GM12878 (cell line): ENCODE results near the gene FRMPD2. TPM values are rescaled to one million over a fixed set of nuclear protein-coding genes. Genes with fewer than 3 reads are reported as not detected.

ENCODE experiments used
- ATAC-seq: fragments of 200-7000 bp; cut with Tn5 transposase; 3 replicates; pipeline ENCODE4 v1.9.1; 2020; ENCODE audit warnings: mild to moderate bottlenecking, moderate library complexity
- BruUV-seq: library from RNA; stranded (reverse); fragments of 400-500 nt; replicated peaks from 2 replicates; lab custom pipeline; 2021; lab: Mats Ljungman, UMichigan
- CTCF ChIA-PET: fragments of 300-600 bp; sonication (Branson Sonifier 250); formaldehyde crosslinking; extraction: SDS; loops from one replicate; lab custom pipeline; 2021; ENCODE audit warnings: inconsistent platforms; lab: Yijun Ruan, JAX
- POLR2A ChIA-PET: fragments of 350-600 bp; formaldehyde crosslinking; extraction: SDS; loops from one replicate; lab custom pipeline; 2021; ENCODE audit warnings: inconsistent platforms; lab: Charles Lee
- RAD21 ChIA-PET: fragments of 300-600 bp; sonication (Branson Sonifier 250); formaldehyde crosslinking; loops from one replicate; lab custom pipeline; 2023; ENCODE audit warnings: antibody characterized with exemption; ENCODE audit not compliant: unreplicated experiment; lab: Charles Lee
- SMC1A ChIA-PET: fragments of 300-600 bp; sonication (Branson Sonifier 250); formaldehyde crosslinking; loops from one replicate; lab custom pipeline; 2023; ENCODE audit not compliant: unreplicated experiment, uncharacterized antibody; lab: Charles Lee
- DNase-seq: peaks from one replicate; pipeline ENCODE4 v3.0.0-alpha.2; 2011; ENCODE audit warnings: low read depth, low spot score
- FAIRE-seq: peaks from 3 replicates; lab custom pipeline; 2011; peaks lifted over from hg19 to GRCh38; lab: Jason Lieb, UNC
- H2AFZ ChIP-seq: 2 replicates; pipeline ENCODE4 v1.6.0; 2011; ENCODE audit warnings: low read depth, low read length, control low read depth; ENCODE audit not compliant: control insufficient read depth
- H3K27ac ChIP-seq: 2 replicates; pipeline ENCODE4 v1.5.1; 2011; ENCODE audit warnings: control low read depth; ENCODE audit not compliant: control insufficient read depth, insufficient read depth
- H3K27me3 ChIP-seq, 2 experiments: replicated peaks in 1 of 2; 2 replicates each; pipeline versions ENCODE4 v1.6.0 to v1.6.1; 2011; ENCODE audit warnings: low read length in 1 of 2; ENCODE audit not compliant: control insufficient read depth in 2 of 2, insufficient read depth in 2 of 2
- H3K36me3 ChIP-seq, 2 experiments: 2 replicates each; pipeline ENCODE4 v1.5.1; 2011; ENCODE audit warnings: low read length in 1 of 2; ENCODE audit not compliant: control insufficient read depth in 2 of 2, insufficient read depth in 2 of 2
- H3K4me1 ChIP-seq: 2 replicates; pipeline ENCODE4 v1.6.1; 2011; ENCODE audit warnings: mild to moderate bottlenecking, low read length, moderate library complexity, mixed read lengths; ENCODE audit not compliant: control insufficient read depth, insufficient read depth
- H3K4me2 ChIP-seq: 2 replicates; pipeline ENCODE4 v1.6.0; 2011; ENCODE audit warnings: control low read depth; ENCODE audit not compliant: control insufficient read depth, insufficient read depth
- H3K4me3 ChIP-seq: fragments of 200-600 bp; sonication (generic); 2 replicates; pipeline ENCODE4 v1.5.1; 2016
- H3K79me2 ChIP-seq: 2 replicates; pipeline ENCODE4 v1.6.0; 2011; ENCODE audit warnings: low read length; ENCODE audit not compliant: control insufficient read depth, insufficient read depth
- H3K9ac ChIP-seq: 2 replicates; pipeline ENCODE4 v1.8.0; 2011; ENCODE audit warnings: low read length, control low read depth, mixed read lengths; ENCODE audit not compliant: control insufficient read depth, insufficient read depth
- H3K9me3 ChIP-seq: replicated peaks from 3 replicates; pipeline ENCODE4 v1.5.1; 2011; ENCODE audit warnings: mild to moderate bottlenecking, low read length; ENCODE audit not compliant: control insufficient read depth, insufficient read depth
- H4K20me1 ChIP-seq: 2 replicates; pipeline ENCODE4 v1.6.0; 2011; ENCODE audit not compliant: control insufficient read depth, insufficient read depth
- BHLHE40 ChIP-seq, 2 experiments: fragments of 450-650 bp in 1 of 2; IDR thresholded peaks; 2 replicates each; pipeline ENCODE4 v1.6.1; 2011 to 2017; ENCODE audit warnings: low read depth in 2 of 2, borderline replicate concordance in 1 of 2, improper control_type of control experiment in 1 of 2, low read length in 1 of 2, mild to moderate bottlenecking in 1 of 2
- EGR1 ChIP-seq, 2 experiments: IDR thresholded peaks; 1 replicate in 1 of 2; 2 replicates in 1 of 2; pipeline ENCODE4 v1.6.1; 2011 to 2012; ENCODE audit warnings: low read depth in 2 of 2, low read length in 2 of 2, borderline replicate concordance in 1 of 2, mild to moderate bottlenecking in 1 of 2, moderate library complexity in 1 of 2
- MXI1 ChIP-seq: fragments of 150-350 bp; IDR thresholded peaks from 2 replicates; pipeline ENCODE4 v1.6.1; 2011; ENCODE audit warnings: low read depth, mild to moderate bottlenecking, inconsistent platforms, low read length, improper control_type of control experiment
- NR2C2 ChIP-seq: IDR thresholded peaks from 2 replicates; pipeline ENCODE4 v1.6.1; 2011; ENCODE audit warnings: borderline replicate concordance, low read depth; ENCODE audit not compliant: control insufficient read depth, insufficient read length
- SMAD5 ChIP-seq: IDR thresholded peaks from 2 replicates; pipeline ENCODE4 v1.6.1; 2016; ENCODE audit warnings: antibody characterized with exemption, low read depth
- SMARCA5 ChIP-seq: fragments of 450-650 bp; IDR thresholded peaks from 2 replicates; pipeline ENCODE4 v1.6.1; 2017; ENCODE audit warnings: mild to moderate bottlenecking
- SPI1 ChIP-seq: IDR thresholded peaks from 2 replicates; pipeline ENCODE4 v1.6.1; 2011; ENCODE audit warnings: low read depth, mild to moderate bottlenecking, low read length, moderate library complexity, borderline replicate concordance; ENCODE audit not compliant: insufficient read depth
- SRF ChIP-seq, 2 experiments: IDR thresholded peaks; 2 replicates each; pipeline ENCODE4 v1.6.1; 2011; ENCODE audit warnings: low read depth in 2 of 2, low read length in 2 of 2, mild to moderate bottlenecking in 1 of 2, moderate library complexity in 1 of 2
- STAT3 ChIP-seq: IDR thresholded peaks from 2 replicates; pipeline ENCODE4 v1.6.1; 2011; ENCODE audit warnings: low read depth, low read length, improper control_type of control experiment
- USF1 ChIP-seq: IDR thresholded peaks from 2 replicates; pipeline ENCODE4 v1.6.1; 2011; ENCODE audit warnings: borderline replicate concordance, low read depth, mild to moderate bottlenecking, moderate library complexity, mixed read lengths, low read length; ENCODE audit not compliant: insufficient read depth; ENCODE audit errors: extremely low read length
- in situ Hi-C: fragments of 300-500 bp; cut with MboI; formaldehyde crosslinking; loops from 9 replicates; pipeline ENCODE4 v1.14.3; 2018; ENCODE audit warnings: mixed read lengths
- intact Hi-C: fragments of 100-400 bp; cut with micrococcal nuclease; formaldehyde crosslinking; loops from one replicate; pipeline ENCODE4 v1.14.2; 2022; ENCODE audit not compliant: unreplicated experiment
- polyA plus RNA-seq, 11 experiments: library from polyadenylated mRNA; depleted of rRNA in 4 of 11; unstranded in 6 of 11; stranded (reverse) in 5 of 11; fragments of >200 nt; fragmentation: Nextera tagmentation in 4 of 11; fragmentation: Illumina TruSeq in 1 of 11; extraction: Ambion mirVana in 4 of 11; extraction: Trizol in 1 of 11; gene quantifications; 1 replicate in 1 of 11; 2 replicates in 10 of 11; pipeline versions ENCODE4 v1.2.1 to v1.2.3, GENCODE V29; 2011 to 2016; ENCODE audit warnings: inconsistent platforms in 2 of 11, missing spikeins in 2 of 11, low read depth in 1 of 11
- total RNA-seq, 4 experiments: library from RNA; depleted of rRNA in 3 of 4; stranded (reverse); fragments of >200 nt in 3 of 4; fragmentation: Illumina TruSeq in 1 of 4; extraction: Trizol in 1 of 4; gene quantifications; 2 replicates each; pipeline versions ENCODE4 v1.2.1 to v1.2.3, GENCODE V29; 2013 to 2021
- TF ChIP-seq, protein P1 (sequence below): IDR thresholded peaks from 2 replicates; pipeline ENCODE4 v1.6.1; 2011; ENCODE audit warnings: borderline replicate concordance, low read depth, mild to moderate bottlenecking, moderate library complexity, low read length; ENCODE audit not compliant: insufficient read depth, poor library complexity, severe bottlenecking
- TF ChIP-seq, protein P2 (sequence below): fragments of 450-650 bp; IDR thresholded peaks from 2 replicates; pipeline ENCODE4 v1.6.1; 2018; ENCODE audit warnings: mild to moderate bottlenecking, low read depth, moderate library complexity; ENCODE audit not compliant: partially characterized antibody

FRMPD2 gene
- total and polyA plus RNA-seq, 10 of the 15 experiments (the other 5 are each of a cell fraction or from before 2014, with no cell fraction given) = 0.38 to 5.7 (median 1.4) TPM

- TF ChIP-seq USF1 = peak; percentile 61
- TF ChIP-seq, protein P1, sequence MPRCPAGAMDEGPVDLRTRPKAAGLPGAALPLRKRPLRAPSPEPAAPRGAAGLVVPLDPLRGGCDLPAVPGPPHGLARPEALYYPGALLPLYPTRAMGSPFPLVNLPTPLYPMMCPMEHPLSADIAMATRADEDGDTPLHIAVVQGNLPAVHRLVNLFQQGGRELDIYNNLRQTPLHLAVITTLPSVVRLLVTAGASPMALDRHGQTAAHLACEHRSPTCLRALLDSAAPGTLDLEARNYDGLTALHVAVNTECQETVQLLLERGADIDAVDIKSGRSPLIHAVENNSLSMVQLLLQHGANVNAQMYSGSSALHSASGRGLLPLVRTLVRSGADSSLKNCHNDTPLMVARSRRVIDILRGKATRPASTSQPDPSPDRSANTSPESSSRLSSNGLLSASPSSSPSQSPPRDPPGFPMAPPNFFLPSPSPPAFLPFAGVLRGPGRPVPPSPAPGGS = no peak
- TF ChIP-seq BHLHE40 (IDR thresholded peaks at IDR 0.05; ENCODE audit: borderline replicate concordance in 1 of 2, low read depth in 2 of 2, low read length in 1 of 2) = peak in 1 of 2 experiments; percentile 53; a peak in 1 of 4 replicates
Measured at GRCh38 chr10:48284002-48284546, 9.6 kb upstream of the FRMPD2 start (continued).

DNA sequence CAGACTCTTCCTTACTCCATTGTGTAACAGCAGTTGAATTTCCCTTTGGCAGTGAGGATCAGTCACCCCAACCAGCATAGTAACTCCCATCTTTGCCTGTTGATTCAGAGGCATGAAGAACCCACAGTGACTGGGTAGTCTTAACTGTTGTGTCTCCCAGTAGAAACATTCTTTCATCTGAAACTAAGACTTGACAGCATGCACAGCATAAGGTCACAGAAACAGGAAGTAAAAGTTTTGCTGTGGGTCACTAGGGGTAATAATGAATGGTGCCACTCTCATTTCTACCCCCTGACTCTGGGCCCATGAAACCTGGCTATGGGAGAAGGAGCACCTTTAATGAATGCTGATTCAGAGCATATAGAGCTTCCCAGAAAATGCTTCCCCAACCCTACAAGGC is 8.3 kb upstream of the FRMPD2 start:
- no peaks in the 10 kb centered on the region for H3K27me3 ChIP-seq
- H4K20me1 ChIP-seq = no peaks in the 10 kb centered on the region
- ChIA-PET SMC1A (interaction anchor here (0.8 to 1.9 kb wide), 7 partner anchors 8 to 389 kb away, joined by 3 to 7 read pairs (median 3); partner anchors contain the start of gene FRMPD2), CTCF (no interaction called here), RAD21 (interaction anchor here (1.5 to 1.8 kb wide), 2 partner anchors 12 to 27 kb away, joined by 4 to 5 read pairs; no protein-coding TSS in a partner anchor), POLR2A (interaction anchor here (0.6 to 1.6 kb wide), 5 partner anchors 8 to 385 kb away, joined by 3 to 5 read pairs (median 4); partner anchors contain the start of gene FRMPD2)
- H3K9ac ChIP-seq = peak overlapping the region; percentile 57
- no TSS peak for BruUV-seq
- in situ Hi-C loops (no loop called here), intact Hi-C loops (loop anchor here (1.0 kb wide), 1 partner anchor 23 kb away; the partner anchor contains the start of gene MAPK8)
- DNase-seq (peak; percentile 89), FAIRE-seq (peak; percentile 84), ATAC-seq (peak; percentile 66)
- H3K4me2 ChIP-seq = peak overlapping the region; percentile 68
- no peak overlapping the region for H3K4me3 ChIP-seq
- no peaks in the 10 kb centered on the region; the same call in none of the 2 replicates for H3K79me2 ChIP-seq
- peak overlapping the region; percentile 86 for H3K27ac ChIP-seq
- no peaks in the 10 kb centered on the region for H3K36me3 ChIP-seq
- peaks cover 22% of the 10 kb centered on the region for H3K9me3 ChIP-seq
- peak overlapping the region; percentile 50 for H2AFZ ChIP-seq
- H3K4me1 ChIP-seq = peaks cover 52% of the 10 kb centered on the region
- TF ChIP-seq, protein P2, sequence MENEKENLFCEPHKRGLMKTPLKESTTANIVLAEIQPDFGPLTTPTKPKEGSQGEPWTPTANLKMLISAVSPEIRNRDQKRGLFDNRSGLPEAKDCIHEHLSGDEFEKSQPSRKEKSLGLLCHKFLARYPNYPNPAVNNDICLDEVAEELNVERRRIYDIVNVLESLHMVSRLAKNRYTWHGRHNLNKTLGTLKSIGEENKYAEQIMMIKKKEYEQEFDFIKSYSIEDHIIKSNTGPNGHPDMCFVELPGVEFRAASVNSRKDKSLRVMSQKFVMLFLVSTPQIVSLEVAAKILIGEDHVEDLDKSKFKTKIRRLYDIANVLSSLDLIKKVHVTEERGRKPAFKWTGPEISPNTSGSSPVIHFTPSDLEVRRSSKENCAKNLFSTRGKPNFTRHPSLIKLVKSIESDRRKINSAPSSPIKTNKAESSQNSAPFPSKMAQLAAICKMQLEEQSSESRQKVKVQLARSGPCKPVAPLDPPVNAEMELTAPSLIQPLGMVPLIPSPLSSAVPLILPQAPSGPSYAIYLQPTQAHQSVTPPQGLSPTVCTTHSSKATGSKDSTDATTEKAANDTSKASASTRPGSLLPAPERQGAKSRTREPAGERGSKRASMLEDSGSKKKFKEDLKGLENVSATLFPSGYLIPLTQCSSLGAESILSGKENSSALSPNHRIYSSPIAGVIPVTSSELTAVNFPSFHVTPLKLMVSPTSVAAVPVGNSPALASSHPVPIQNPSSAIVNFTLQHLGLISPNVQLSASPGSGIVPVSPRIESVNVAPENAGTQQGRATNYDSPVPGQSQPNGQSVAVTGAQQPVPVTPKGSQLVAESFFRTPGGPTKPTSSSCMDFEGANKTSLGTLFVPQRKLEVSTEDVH = no peak
- no peak for TF ChIP-seq EGR1 (IDR thresholded peaks at IDR 0.05; ENCODE audit: borderline replicate concordance in 1 of 2, low read depth in 2 of 2, low read length in 2 of 2)
- TF ChIP-seq NR2C2 = no peak
- no peak for TF ChIP-seq STAT3
- TF ChIP-seq SMARCA5 = no peak
- no peak for TF ChIP-seq MXI1
- TF ChIP-seq SMAD5 = no peak
- no peak for TF ChIP-seq SPI1
- TF ChIP-seq SRF (IDR thresholded peaks at IDR 0.05; ENCODE audit: low read depth in 2 of 2, low read length in 2 of 2) = no peak
